GM19468 (cell line): ENCODE data around the gene RIMS4.

ENCODE experiments used
- ATAC-seq: cut with Tn5 transposase; IDR thresholded peaks from one replicate; pipeline ENCODE4 v1.9.1; 2021; ENCODE audit warnings: mild to moderate bottlenecking, moderate library complexity, moderate number of reproducible peaks; ENCODE audit not compliant: unreplicated experiment; ENCODE audit errors: extremely low read depth

Gene RIMS4

GRCh38 chr20:44810391-44811149 is at the start of gene RIMS4:
Gene RIMS4 (minus strand): TSS chr20:44810546. CDS start chr20:44810271, 275 bp downstream.
- no peak for ATAC-seq

GRCh38 chr20:44858606-44859360 is 48.4 kb upstream of the RIMS4 start:
- no peak for ATAC-seq

- ATAC-seq = no peak
These were observed 46.6 kb upstream of the RIMS4 start for GRCh38 chr20:44856856-44857448.

GRCh38 chr20:44856442-44856841 is 46.1 kb upstream of the RIMS4 start:
- no peak for ATAC-seq

GRCh38 chr20:44851545-44851944 is 41.2 kb upstream of the RIMS4 start:
- ATAC-seq = no peak

GRCh38 chr20:44850837-44851236 is 40.5 kb upstream of the RIMS4 start:
- no peak for ATAC-seq

DNA sequence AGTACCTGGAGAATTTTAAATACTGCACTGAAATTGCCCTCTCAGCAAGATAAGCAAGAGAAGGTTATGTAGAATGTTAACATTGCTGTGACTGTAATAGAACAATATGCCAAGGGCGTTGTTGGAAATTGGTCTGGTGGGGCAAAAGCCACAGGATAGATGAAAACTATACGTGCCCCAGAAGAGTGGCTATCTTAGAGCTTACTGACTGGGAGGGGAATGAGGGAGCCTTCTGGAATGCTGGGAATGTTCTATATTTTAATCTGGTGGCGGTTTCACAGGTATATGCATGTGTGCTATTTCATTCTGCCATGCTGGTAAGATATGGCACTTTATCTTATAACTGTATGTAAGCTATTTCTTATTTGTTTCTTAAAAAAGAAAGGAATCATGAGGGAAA is 39.9 kb upstream of the RIMS4 start:
- ATAC-seq = no peak

- ATAC-seq = no peak
These were observed 39.4 kb upstream of the RIMS4 start for GRCh38 chr20:44849703-44850102.

DNA sequence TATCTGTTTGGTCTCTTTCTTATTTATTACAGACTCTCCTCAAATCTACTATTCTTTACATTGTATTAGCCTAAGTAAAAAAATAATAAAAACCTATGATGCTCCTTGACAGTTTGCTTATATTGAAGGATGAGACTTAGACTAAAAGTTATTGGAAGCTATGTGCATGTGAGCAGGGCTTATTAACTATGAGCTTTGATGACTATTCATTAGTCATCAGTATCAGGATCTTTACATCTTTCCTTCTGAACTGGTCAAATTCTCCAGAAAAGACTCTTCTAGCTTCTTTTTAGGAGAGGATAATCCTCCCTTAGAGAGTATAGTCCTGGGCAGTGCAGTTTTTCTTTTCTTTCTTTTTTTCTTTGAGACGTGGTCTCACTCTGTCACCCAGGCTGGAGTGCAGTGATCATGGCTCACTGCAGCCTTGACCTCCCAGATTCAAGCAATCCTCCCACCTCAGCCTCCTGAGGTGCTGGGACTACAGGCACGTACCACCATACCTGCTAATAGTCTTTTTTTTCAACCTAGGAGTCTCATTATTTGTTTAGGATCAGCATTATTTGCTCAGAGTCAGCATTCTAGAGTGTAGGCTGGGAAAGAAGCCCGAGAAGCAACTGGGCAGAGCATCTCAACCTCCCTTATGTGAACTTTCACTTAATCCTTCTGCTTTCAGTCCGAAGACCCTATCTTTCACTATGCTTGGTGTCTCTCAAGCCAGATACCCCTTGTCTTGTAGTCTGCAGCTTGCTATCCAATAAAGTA is 38.1 kb upstream of the RIMS4 start:
- no peak for ATAC-seq

- no peak for ATAC-seq
These were observed 33.5 kb upstream of the RIMS4 start for GRCh38 chr20:44843876-44844275.

- no peak for ATAC-seq
These were observed 31.6 kb upstream of the RIMS4 start for GRCh38 chr20:44841955-44842354.

- no peak for ATAC-seq
These were observed 30.5 kb upstream of the RIMS4 start for GRCh38 chr20:44840826-44841225.

- no peak for ATAC-seq
These were observed 29.1 kb upstream of the RIMS4 start for GRCh38 chr20:44839481-44839880.

DNA sequence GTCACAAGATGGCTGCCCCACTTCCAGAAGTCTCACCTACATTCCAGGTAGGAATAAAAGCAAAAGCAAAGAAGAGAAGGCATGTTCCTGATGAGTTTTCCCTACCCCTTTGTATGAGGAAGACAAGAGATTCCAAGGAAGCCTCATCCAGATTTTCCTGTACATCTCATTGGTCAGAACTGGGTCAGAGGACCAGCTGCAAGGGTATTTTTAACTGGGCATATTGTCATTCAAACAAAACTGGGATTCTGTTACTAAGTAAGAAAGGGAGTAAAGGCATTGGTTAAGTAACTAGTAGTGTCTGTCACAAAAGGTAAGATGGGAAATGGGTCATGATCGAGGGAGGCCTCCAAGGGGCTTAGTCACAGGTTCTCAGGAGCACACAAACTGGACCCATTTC is 28.2 kb upstream of the RIMS4 start:
- ATAC-seq = no peak

GRCh38 chr20:44837946-44838345 is 27.6 kb upstream of the RIMS4 start:
- no peak for ATAC-seq

- no peak for ATAC-seq
These were observed 26.3 kb upstream of the RIMS4 start for GRCh38 chr20:44836601-44837120.

- ATAC-seq = no peak
These were observed 25.4 kb upstream of the RIMS4 start for GRCh38 chr20:44835661-44836221.

- ATAC-seq = no peak
These were observed 24.8 kb upstream of the RIMS4 start for GRCh38 chr20:44835116-44835515.

GRCh38 chr20:44834693-44835092 is 24.3 kb upstream of the RIMS4 start:
- ATAC-seq = no peak

DNA sequence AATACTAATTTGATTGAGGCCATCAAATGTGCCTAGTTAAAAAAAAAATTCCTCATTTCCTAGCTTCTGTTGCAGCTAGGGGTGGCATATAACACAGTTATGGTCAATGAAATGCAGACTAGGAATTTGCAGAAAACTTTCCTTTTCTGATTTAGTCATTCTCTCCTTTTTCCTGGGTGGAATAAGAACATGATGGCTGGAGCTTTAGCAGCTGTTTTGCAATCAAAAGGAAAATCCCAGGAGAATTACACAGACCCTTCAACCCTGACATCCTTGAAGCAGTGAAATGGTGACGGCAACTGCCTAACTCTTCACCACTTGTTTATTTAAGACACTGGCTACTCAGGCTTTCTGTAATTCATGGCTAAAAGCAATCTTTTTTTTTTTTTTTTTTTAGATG is 23.1 kb upstream of the RIMS4 start:
- no peak for ATAC-seq
